IMR-90 (cell line): ENCODE results near the gene MAFF.

Experiments used
- MAZ ChIP-seq: IDR thresholded peaks from 2 replicates; pipeline ENCODE4 v1.6.1; 2012; ENCODE audit warnings: low read depth, mild to moderate bottlenecking, low read length, improper control_type of control experiment, moderate library complexity, borderline replicate concordance
- POLR2A ChIP-seq: IDR thresholded peaks from 2 replicates; pipeline ENCODE4 v1.6.1; 2012; ENCODE audit warnings: mild to moderate bottlenecking, low read depth, low read length
- RAD21 ChIP-seq: IDR thresholded peaks from 2 replicates; pipeline ENCODE4 v1.6.1; 2012; ENCODE audit warnings: low read length, improper control_type of control experiment
- TF ChIP-seq, protein P1 (sequence below): conservative IDR thresholded peaks from 2 replicates; pipeline ENCODE4 v1.5.1; 2012; ENCODE audit warnings: mild to moderate bottlenecking, low read depth, low read length, improper control_type of control experiment
- TF ChIP-seq, protein P2 (sequence below): fragments of 150-350 bp; IDR thresholded peaks from 2 replicates; pipeline ENCODE4 v1.6.1; 2017; ENCODE audit warnings: mild to moderate bottlenecking, antibody characterized with exemption, low read length, low read depth

DNA sequence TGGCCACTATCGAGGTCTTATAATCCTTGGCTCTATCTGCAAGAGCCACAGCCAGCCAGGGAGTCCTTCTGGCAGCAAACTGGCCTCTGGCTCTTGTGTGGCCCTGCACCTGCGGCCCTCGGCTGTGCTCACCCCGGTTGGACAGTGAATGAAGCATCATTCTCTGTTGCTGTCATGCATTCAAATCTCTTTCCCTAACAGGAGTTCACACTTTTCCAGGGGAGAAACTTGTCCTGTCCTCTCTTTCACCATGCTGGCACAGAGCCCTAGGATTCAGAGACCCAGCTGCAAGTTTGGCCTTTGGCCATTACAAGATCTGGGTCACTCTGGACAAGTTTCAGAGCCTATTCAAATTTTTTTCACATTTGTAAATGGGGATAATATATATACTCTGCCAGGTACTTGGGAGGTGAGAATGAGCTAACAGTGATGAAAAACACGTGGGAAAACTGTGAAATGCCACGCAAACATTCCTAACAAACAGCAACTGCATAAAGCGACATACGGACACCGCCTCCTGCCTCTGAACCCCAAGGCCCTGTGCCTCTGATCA, 36.8 kb downstream of the MAFF start:
- TF ChIP-seq POLR2A (0 out of 2 replicates have a peak, but pooled peaks have one; percentile 5), MAZ (no peak), RAD21 (no peak)
- TF ChIP-seq, protein P1, sequence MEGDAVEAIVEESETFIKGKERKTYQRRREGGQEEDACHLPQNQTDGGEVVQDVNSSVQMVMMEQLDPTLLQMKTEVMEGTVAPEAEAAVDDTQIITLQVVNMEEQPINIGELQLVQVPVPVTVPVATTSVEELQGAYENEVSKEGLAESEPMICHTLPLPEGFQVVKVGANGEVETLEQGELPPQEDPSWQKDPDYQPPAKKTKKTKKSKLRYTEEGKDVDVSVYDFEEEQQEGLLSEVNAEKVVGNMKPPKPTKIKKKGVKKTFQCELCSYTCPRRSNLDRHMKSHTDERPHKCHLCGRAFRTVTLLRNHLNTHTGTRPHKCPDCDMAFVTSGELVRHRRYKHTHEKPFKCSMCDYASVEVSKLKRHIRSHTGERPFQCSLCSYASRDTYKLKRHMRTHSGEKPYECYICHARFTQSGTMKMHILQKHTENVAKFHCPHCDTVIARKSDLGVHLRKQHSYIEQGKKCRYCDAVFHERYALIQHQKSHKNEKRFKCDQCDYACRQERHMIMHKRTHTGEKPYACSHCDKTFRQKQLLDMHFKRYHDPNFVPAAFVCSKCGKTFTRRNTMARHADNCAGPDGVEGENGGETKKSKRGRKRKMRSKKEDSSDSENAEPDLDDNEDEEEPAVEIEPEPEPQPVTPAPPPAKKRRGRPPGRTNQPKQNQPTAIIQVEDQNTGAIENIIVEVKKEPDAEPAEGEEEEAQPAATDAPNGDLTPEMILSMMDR = no peak
- TF ChIP-seq, protein P2, sequence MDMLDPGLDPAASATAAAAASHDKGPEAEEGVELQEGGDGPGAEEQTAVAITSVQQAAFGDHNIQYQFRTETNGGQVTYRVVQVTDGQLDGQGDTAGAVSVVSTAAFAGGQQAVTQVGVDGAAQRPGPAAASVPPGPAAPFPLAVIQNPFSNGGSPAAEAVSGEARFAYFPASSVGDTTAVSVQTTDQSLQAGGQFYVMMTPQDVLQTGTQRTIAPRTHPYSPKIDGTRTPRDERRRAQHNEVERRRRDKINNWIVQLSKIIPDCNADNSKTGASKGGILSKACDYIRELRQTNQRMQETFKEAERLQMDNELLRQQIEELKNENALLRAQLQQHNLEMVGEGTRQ = no peak
